Naive thymus-derived CD4-positive, alpha-beta T cell (primary cell): ENCODE results near the gene NOC3L. TPM values are rescaled to one million over a fixed set of nuclear protein-coding genes. Genes with fewer than 3 reads are reported as not detected.

Source experiments
- ATAC-seq: fragments of 150-1000 bp; cut with Tn5 transposase; 2 replicates; pipeline ENCODE4 v1.10.0; 2021; ENCODE audit warnings: mild to moderate bottlenecking, moderate library complexity
- CTCF ChIA-PET: fragments of 350-600 bp; sonication (Branson Sonifier 250); formaldehyde crosslinking; loops from one replicate; lab custom pipeline; 2021; ENCODE audit warnings: antibody characterized with exemption; lab: Charles Lee
- POLR2A ChIA-PET: fragments of 350-600 bp; sonication (Branson Sonifier 250); formaldehyde crosslinking; loops from one replicate; lab custom pipeline; 2021; ENCODE audit warnings: antibody characterized with exemption, inconsistent platforms; lab: Charles Lee
- DNase-seq, 9 donors: peaks; one replicate each; pipeline versions ENCODE4 v3.0.0 to v3.0.0-alpha.2; 2020 to 2022; ENCODE audit warnings: mixed read lengths in 1 of 9
- H3K27ac ChIP-seq: one replicate; pipeline ENCODE4 v1.7.0; 2013; ENCODE audit warnings: mild to moderate bottlenecking, low read depth, low read length, moderate library complexity
- H3K27me3 ChIP-seq, 2 donors: one replicate each; pipeline ENCODE4 v1.7.0; 2013; ENCODE audit warnings: low read length in 2 of 2, mild to moderate bottlenecking in 2 of 2, moderate library complexity in 2 of 2; ENCODE audit not compliant: control insufficient read depth in 2 of 2, insufficient read depth in 2 of 2
- H3K36me3 ChIP-seq, 3 experiments: 1 replicate in 2 of 3; 2 replicates in 1 of 3; pipeline ENCODE4 v1.7.0; 2013; ENCODE audit warnings: low read length in 3 of 3, mild to moderate bottlenecking in 3 of 3, moderate library complexity in 1 of 3; ENCODE audit not compliant: insufficient read depth in 3 of 3, control insufficient read depth in 2 of 3
- H3K4me1 ChIP-seq, 2 donors: one replicate each; pipeline ENCODE4 v1.7.0; 2013; ENCODE audit warnings: low read length in 2 of 2, mild to moderate bottlenecking in 2 of 2, moderate library complexity in 1 of 2; ENCODE audit not compliant: control insufficient read depth in 2 of 2, insufficient read depth in 2 of 2
- H3K4me3 ChIP-seq: 2 replicates; pipeline ENCODE4 v1.7.0; 2013; ENCODE audit warnings: mild to moderate bottlenecking, low read length
- H3K9me3 ChIP-seq, 3 experiments: 1 replicate in 2 of 3; 2 replicates in 1 of 3; pipeline ENCODE4 v1.7.0; 2013; ENCODE audit warnings: low read length in 3 of 3; ENCODE audit not compliant: control insufficient read depth in 2 of 3
- H3K27ac Mint-ChIP-seq, 9 donors: one replicate each; pipeline ENCODE4 v1.8.0; 2020 to 2022; ENCODE audit warnings: mixed read lengths in 9 of 9, mild to moderate bottlenecking in 8 of 9, moderate library complexity in 5 of 9, inconsistent platforms in 2 of 9
- H3K27me3 Mint-ChIP-seq, 5 donors: one replicate each; pipeline ENCODE4 v1.8.0; 2021 to 2022; ENCODE audit warnings: mixed read lengths in 5 of 5, mild to moderate bottlenecking in 1 of 5
- H3K36me3 Mint-ChIP-seq, 5 donors: one replicate each; pipeline ENCODE4 v1.8.0; 2020 to 2022; ENCODE audit warnings: mixed read lengths in 5 of 5, mild to moderate bottlenecking in 3 of 5, inconsistent platforms in 1 of 5
- H3K4me1 Mint-ChIP-seq, 7 donors: one replicate each; pipeline ENCODE4 v1.8.0; 2020 to 2022; ENCODE audit warnings: mixed read lengths in 7 of 7, mild to moderate bottlenecking in 3 of 7, inconsistent platforms in 1 of 7
- H3K4me3 Mint-ChIP-seq, 10 donors: one replicate each; pipeline ENCODE4 v1.8.0; 2020 to 2022; ENCODE audit warnings: mild to moderate bottlenecking in 10 of 10, mixed read lengths in 10 of 10, moderate library complexity in 6 of 10, inconsistent platforms in 2 of 10
- H3K9me3 Mint-ChIP-seq, 11 donors: one replicate each; pipeline ENCODE4 v1.8.0; 2020 to 2022; ENCODE audit warnings: mixed read lengths in 11 of 11, mild to moderate bottlenecking in 4 of 11, inconsistent platforms in 1 of 11, moderate library complexity in 1 of 11
- intact Hi-C, 2 donors: fragments of 100-400 bp; cut with micrococcal nuclease; formaldehyde crosslinking; loops; one replicate each; pipeline ENCODE4 v1.15.1; 2023
- polyA plus RNA-seq, 2 donors: library from polyadenylated mRNA; unstranded; fragments of 300-500 nt; fragmentation: Illumina TruSeq; gene quantifications; one replicate each; pipeline ENCODE4 v1.2.3, GENCODE V29; 2021
- total RNA-seq, 6 experiments: library from RNA in 5 of 6; stranded (reverse) in 5 of 6; gene quantifications; 1 replicate in 5 of 6; 2 replicates in 1 of 6; pipeline ENCODE4 v1.2.3 and lab custom pipeline; 2021 to 2026

NOC3L gene
- total and polyA plus RNA-seq, 7 experiments from 2014 or later, result 8.0 to 28.8 (median 17.7) TPM

DNA sequence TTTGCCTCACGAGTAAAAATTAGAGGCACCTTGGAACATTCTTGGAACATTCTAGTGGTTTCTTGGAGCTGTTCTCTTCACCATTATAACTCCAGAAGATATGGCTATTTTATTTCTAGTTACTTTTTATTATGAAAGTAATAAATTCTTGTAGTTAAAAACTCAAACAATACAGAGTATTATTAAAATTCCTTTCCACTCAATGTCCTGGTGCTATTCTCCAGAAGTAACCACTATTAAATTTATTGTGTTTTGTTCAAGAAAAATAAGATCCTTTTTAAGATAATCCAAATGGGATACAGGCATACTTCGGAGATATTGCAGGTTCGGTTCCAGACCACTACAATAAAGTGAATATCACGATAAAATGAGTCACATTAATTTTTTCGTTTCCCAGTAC, 68.6 kb downstream of the NOC3L start:
- peaks cover 0 to 3% (median 0%) of the 10 kb centered on the region in 11 donors for H3K9me3 Mint-ChIP-seq
- H3K27me3 Mint-ChIP-seq, result peaks cover 41 to 56% (median 50%) of the 10 kb centered on the region in 5 donors
- POLR2A ChIA-PET, result no interaction called here
- Histone ChIP-seq H3K36me3 (no peaks in the 10 kb centered on the region), H3K4me1 (peaks cover 0 to 4% of the 10 kb centered on the region in 2 donors), H3K27ac (no peak overlapping the region), H3K9me3 (no peaks in the 10 kb centered on the region), H3K27me3 (no peaks in the 10 kb centered on the region), H3K4me3 (no peak overlapping the region)
- H3K4me1 Mint-ChIP-seq, result peaks cover 3 to 10% (median 8%) of the 10 kb centered on the region in 7 donors
- DNase-seq (no peak), ATAC-seq (no peak)
- no peak overlapping the region for H3K27ac Mint-ChIP-seq
- CTCF ChIA-PET, result no interaction called here
- intact Hi-C loops, result no loop called here
- no peaks in the 10 kb centered on the region for H3K36me3 Mint-ChIP-seq
- no peak overlapping the region for H3K4me3 Mint-ChIP-seq

DNA sequence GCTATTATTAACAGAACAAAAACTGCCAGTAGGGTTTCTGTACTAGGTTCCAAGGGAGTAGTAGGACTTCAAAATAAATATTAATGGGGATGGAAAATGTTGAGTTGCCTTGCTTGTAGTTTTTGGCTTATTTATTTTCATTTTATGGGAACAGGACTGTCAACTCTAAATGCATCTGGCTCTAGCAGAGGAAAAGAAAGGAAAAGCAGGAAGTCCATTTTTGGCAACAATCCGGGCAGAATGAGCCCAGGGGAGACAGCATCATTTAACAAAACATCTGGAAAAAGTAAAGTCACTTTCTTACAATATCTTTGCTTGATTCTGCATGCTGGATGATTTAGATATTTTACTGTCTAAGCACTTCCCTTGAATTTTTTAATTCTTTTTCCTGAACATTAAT, 69.4 kb downstream of the NOC3L start:
- peaks cover 0 to 2% (median under 1%) of the 10 kb centered on the region in 7 donors for H3K4me1 Mint-ChIP-seq
- no peaks in the 10 kb centered on the region for H3K4me1 ChIP-seq
- H3K9me3 ChIP-seq, result no peaks in the 10 kb centered on the region
- DNase-seq (no peak), ATAC-seq (no peak)
- no peak overlapping the region for H3K4me3 ChIP-seq
- H3K36me3 Mint-ChIP-seq, result no peaks in the 10 kb centered on the region
- H3K27me3 ChIP-seq, result no peaks in the 10 kb centered on the region
- H3K9me3 Mint-ChIP-seq, result peaks cover 0 to 3% (median 0%) of the 10 kb centered on the region in 11 donors
- no peaks in the 10 kb centered on the region for H3K36me3 ChIP-seq
- ChIA-PET POLR2A (no interaction called here), CTCF (no interaction called here)
- intact Hi-C loops, result no loop called here
- no peak overlapping the region for H3K27ac ChIP-seq
- H3K4me3 Mint-ChIP-seq, result no peak overlapping the region
- no peak overlapping the region for H3K27ac Mint-ChIP-seq
- peaks cover 38 to 55% (median 43%) of the 10 kb centered on the region in 5 donors for H3K27me3 Mint-ChIP-seq

DNA sequence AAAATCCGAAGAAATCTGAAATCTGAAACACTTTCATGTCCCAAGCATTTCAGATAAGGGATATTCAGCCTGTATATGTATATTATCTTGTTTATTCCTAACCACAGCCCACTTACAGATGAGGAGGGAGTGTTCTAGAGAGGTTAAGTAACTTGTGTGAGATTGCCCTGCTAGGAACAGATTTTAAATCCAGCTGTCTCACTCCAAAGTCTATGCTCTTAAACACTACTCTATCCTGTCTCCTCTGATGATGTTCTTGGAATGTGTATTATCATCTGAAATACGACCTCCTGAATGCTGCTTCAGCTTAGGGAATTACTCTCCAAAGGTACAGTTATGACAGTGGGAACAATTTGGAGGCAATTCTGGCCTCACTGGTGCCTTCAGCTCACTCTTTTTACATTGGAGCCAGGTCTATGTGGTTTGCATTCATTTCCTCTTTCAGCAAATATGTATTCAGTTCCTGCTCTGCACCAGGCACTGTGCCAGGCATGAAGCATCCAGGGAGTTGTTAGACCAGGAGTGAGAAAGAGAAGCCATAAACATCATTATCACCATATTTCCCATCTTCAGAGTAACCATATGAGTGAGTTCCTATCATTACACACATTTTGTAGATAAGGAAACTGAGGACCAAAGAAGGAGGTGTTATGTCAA, 70.2 kb downstream of the NOC3L start:
- no peak overlapping the region for H3K27ac Mint-ChIP-seq
- no peaks in the 10 kb centered on the region for H3K36me3 ChIP-seq
- H3K36me3 Mint-ChIP-seq, result no peaks in the 10 kb centered on the region
- no peaks in the 10 kb centered on the region for H3K4me1 ChIP-seq
- H3K27me3 Mint-ChIP-seq, result peaks cover 36 to 51% (median 46%) of the 10 kb centered on the region in 5 donors
- peaks cover 0 to 3% (median 0%) of the 10 kb centered on the region in 11 donors for H3K9me3 Mint-ChIP-seq
- no peaks in the 10 kb centered on the region for H3K27me3 ChIP-seq
- intact Hi-C loops, result no loop called here
- no peak overlapping the region for H3K4me3 ChIP-seq
- DNase-seq, result no peak
- no peak overlapping the region for H3K4me3 Mint-ChIP-seq
- no peaks in the 10 kb centered on the region for H3K9me3 ChIP-seq
- H3K4me1 Mint-ChIP-seq, result peaks cover 0 to 2% (median 0%) of the 10 kb centered on the region in 7 donors
- ChIA-PET POLR2A (no interaction called here), CTCF (no interaction called here)
- H3K27ac ChIP-seq, result no peak overlapping the region
- ATAC-seq, result no peak

DNA sequence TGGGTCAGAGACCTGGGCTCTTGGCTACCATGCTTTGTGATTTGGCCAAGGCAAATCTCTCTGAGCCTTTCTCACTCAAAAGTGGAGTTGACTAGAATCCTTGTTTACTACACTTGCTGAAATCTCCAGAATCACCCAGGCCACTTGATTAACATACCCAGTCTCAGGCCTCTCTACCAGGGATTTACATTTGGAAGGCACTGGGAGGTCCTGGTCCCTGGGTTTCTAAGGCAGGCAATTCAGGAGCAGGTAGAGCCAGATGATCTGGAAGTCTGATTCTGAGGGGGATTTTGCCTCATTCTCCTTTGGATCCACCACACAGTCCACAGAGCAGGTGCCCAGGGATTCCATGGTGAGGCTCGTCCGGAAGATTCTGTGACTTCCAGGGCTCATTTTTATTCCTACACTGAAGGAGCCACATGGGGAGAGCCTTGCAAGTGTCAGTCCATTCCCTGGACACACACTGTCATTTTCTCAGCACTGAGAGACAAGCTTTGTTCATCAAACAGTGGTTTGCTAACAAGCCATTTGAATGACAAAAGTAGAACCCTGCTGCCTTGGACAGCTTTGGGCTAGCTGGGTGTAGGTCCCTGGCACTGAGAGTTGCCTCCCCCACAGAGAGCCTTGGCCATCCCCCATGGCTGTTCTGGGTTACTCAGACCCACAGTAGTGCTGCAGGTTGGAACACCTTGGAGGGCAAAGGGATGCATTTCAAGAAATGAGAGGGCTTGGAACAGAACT, 74.2 kb downstream of the NOC3L start:
- POLR2A ChIA-PET, result no interaction called here
- H3K4me1 Mint-ChIP-seq, result peaks cover 0 to 5% (median 0%) of the 10 kb centered on the region in 7 donors
- Histone ChIP-seq H3K4me3 (no peak overlapping the region), H3K36me3 (no peaks in the 10 kb centered on the region), H3K27me3 (no peaks in the 10 kb centered on the region), H3K9me3 (no peaks in the 10 kb centered on the region), H3K4me1 (no peaks in the 10 kb centered on the region), H3K27ac (no peak overlapping the region)
- DNase-seq (no peak), ATAC-seq (no peak)
- no peak overlapping the region for H3K27ac Mint-ChIP-seq
- H3K36me3 Mint-ChIP-seq, result no peaks in the 10 kb centered on the region
- peaks cover 24 to 49% (median 39%) of the 10 kb centered on the region in 5 donors for H3K27me3 Mint-ChIP-seq
- CTCF ChIA-PET, result no interaction called here
- intact Hi-C loops, result no loop called here
- no peaks in the 10 kb centered on the region for H3K9me3 Mint-ChIP-seq
- H3K4me3 Mint-ChIP-seq, result no peak overlapping the region

DNA sequence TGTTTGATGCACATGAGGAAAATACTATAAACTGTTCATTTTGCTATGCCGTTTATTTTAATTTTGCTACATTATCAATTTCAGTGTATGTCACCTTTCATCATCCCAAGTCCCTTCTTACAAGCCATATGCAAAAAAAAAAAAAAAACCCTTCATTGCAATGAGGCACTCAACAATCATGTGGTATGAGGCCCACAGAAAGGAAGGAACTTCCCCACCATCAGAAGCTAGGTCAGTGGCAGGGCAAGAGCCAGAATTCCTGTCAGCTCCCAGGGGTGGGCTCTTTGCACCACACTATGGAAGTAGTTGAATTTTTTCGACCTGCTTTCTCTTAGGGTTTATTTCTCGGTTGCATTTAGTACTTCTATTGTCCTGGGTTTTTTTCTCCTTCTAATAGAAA, 75.4 kb downstream of the NOC3L start:
- H3K36me3 ChIP-seq, result no peaks in the 10 kb centered on the region
- no peak overlapping the region for H3K27ac Mint-ChIP-seq
- H3K27ac ChIP-seq, result no peak overlapping the region
- H3K4me1 ChIP-seq, result no peaks in the 10 kb centered on the region
- ChIA-PET POLR2A (no interaction called here), CTCF (no interaction called here)
- ATAC-seq (no peak), DNase-seq (no peak)
- H3K9me3 Mint-ChIP-seq, result no peaks in the 10 kb centered on the region
- intact Hi-C loops, result no loop called here
- no peaks in the 10 kb centered on the region for H3K27me3 ChIP-seq
- peaks cover 16 to 49% (median 32%) of the 10 kb centered on the region in 5 donors for H3K27me3 Mint-ChIP-seq
- H3K9me3 ChIP-seq, result no peaks in the 10 kb centered on the region
- H3K4me3 Mint-ChIP-seq, result no peak overlapping the region
- no peak overlapping the region for H3K4me3 ChIP-seq
- H3K36me3 Mint-ChIP-seq, result no peaks in the 10 kb centered on the region
- peaks cover 0 to 5% (median 0%) of the 10 kb centered on the region in 7 donors for H3K4me1 Mint-ChIP-seq

DNA sequence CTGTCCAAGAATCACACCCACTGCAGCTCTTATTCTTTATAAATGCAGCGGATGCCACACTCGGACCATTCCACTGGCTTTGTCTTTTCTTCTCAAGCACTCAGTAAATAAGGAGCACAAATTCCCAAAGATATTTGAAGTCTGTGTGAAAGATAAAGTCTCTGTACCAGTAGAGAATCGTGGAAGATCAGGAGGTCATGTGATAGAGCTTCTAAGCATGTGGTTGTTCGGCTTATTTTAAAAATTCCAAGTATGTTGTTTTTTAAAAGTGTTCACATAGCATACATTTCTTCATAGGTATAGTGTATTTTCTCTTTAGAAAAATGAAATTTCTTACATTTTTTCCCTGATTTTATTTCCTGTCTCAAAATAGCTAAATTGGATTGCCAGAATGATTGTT, 75.8 kb downstream of the NOC3L start:
- H3K4me3 Mint-ChIP-seq, result no peak overlapping the region
- no peak overlapping the region for H3K27ac ChIP-seq
- ChIA-PET CTCF (no interaction called here), POLR2A (no interaction called here)
- no peak overlapping the region for H3K27ac Mint-ChIP-seq
- no peaks in the 10 kb centered on the region for H3K9me3 ChIP-seq
- no peak for ATAC-seq
- no peaks in the 10 kb centered on the region for H3K4me1 ChIP-seq
- no peaks in the 10 kb centered on the region for H3K9me3 Mint-ChIP-seq
- peaks cover 16 to 50% (median 28%) of the 10 kb centered on the region in 5 donors for H3K27me3 Mint-ChIP-seq
- no peak overlapping the region for H3K4me3 ChIP-seq
- H3K27me3 ChIP-seq, result no peaks in the 10 kb centered on the region
- H3K4me1 Mint-ChIP-seq, result peaks cover 0 to 5% (median 0%) of the 10 kb centered on the region in 7 donors
- no peaks in the 10 kb centered on the region for H3K36me3 Mint-ChIP-seq
- intact Hi-C loops, result no loop called here
- no peak for DNase-seq
- H3K36me3 ChIP-seq, result no peaks in the 10 kb centered on the region
